Measurements from ENCODE around the gene ZNF787. TPM values are rescaled to one million over a fixed set of nuclear protein-coding genes. Genes with fewer than 3 reads are reported as not detected.

Gene ZNF787
- total and polyA plus RNA-seq, 2 of the 13 experiments (the other 11 are each of a cell fraction or from before 2014, with no cell fraction given) = 15.1 to 42.8 TPM

- no peak for TF ChIP-seq E2F2 (CRISPR knock-in tag; IDR thresholded peaks at IDR 0.05; ENCODE audit: borderline replicate concordance)
- TF ChIP-seq ZNF614 (CRISPR knock-in tag; IDR thresholded peaks at IDR 0.05; ENCODE audit: borderline replicate concordance) = peak; percentile 95
- no peak for TF ChIP-seq FOXO4 (CRISPR knock-in tag; conservative IDR thresholded peaks at IDR 0.05)
- TF ChIP-seq ZZZ3 (CRISPR knock-in tag; IDR thresholded peaks at IDR 0.05; ENCODE audit: borderline replicate concordance) = no peak
- TF ChIP-seq ZNF143 (CRISPR knock-in tag; IDR thresholded peaks at IDR 0.05) = 0 out of 2 replicates have a peak, but pooled peaks have one; percentile 44
- TF ChIP-seq ZNF780A (CRISPR knock-in tag; IDR thresholded peaks at IDR 0.05) = peak; percentile 42; the same call in 1 of the 2 replicates
- no peak for TF ChIP-seq ZMAT5 (CRISPR knock-in tag; IDR thresholded peaks at IDR 0.05; ENCODE audit: borderline replicate concordance, low read depth)
- TF ChIP-seq FOXP1 (IDR thresholded peaks at IDR 0.05) = no peak
- TF ChIP-seq FOXP1 (CRISPR knock-in tag; IDR thresholded peaks at IDR 0.05) = peak; percentile 44; the same call in 1 of the 2 replicates
- TF ChIP-seq ZNF792 (CRISPR knock-in tag; IDR thresholded peaks at IDR 0.05) = peak; percentile 51; the same call in 1 of the 2 replicates
- no peak for TF ChIP-seq GABPB1 (CRISPR knock-in tag; IDR thresholded peaks at IDR 0.05)
- TF ChIP-seq ZSCAN31 (CRISPR knock-in tag; IDR thresholded peaks at IDR 0.05; ENCODE audit: low read depth) = no peak; the same call in 1 of the 2 replicates
These were observed 21.1 kb upstream of the ZNF787 start (continued) for GRCh38 chr19:56142087-56142787.

Data from HepG2 (cell line).